WERI-Rb-1 (cell line): ENCODE results near the gene ABCE1.
"Not testable (repeated sequence)": the region's sequence is repeated elsewhere in the genome, so short reads cannot be mapped to it uniquely, and the experiment has no call there.

ENCODE experiments used
- DNase-seq: peaks from one replicate; pipeline ENCODE4 v3.0.0-alpha.2; 2020
- H3K27ac ChIP-seq: fragments of 250-450 bp; sonication (Bioruptor Pico); 2 replicates; pipeline ENCODE4 v1.5.1; 2020; ENCODE audit warnings: mild to moderate bottlenecking, moderate library complexity
- H3K27me3 ChIP-seq: fragments of 250-450 bp; sonication (Bioruptor Pico); 2 replicates; pipeline ENCODE4 v1.5.1; 2021; ENCODE audit warnings: mild to moderate bottlenecking, low read depth, moderate library complexity; ENCODE audit not compliant: insufficient read depth, severe bottlenecking
- H3K36me3 ChIP-seq: fragments of 250-450 bp; sonication (Bioruptor Pico); 2 replicates; pipeline ENCODE4 v1.5.1; 2020; ENCODE audit warnings: mild to moderate bottlenecking, moderate library complexity
- H3K4me3 ChIP-seq: 2 replicates; pipeline ENCODE4 v1.5.1; 2011; ENCODE audit warnings: low read depth, mild to moderate bottlenecking, control low read depth, low read length
- H3K9me3 ChIP-seq: fragments of 250-450 bp; sonication (Bioruptor Pico); 2 replicates; pipeline ENCODE4 v1.5.1; 2021; ENCODE audit warnings: mild to moderate bottlenecking, moderate library complexity; ENCODE audit not compliant: severe bottlenecking
- TF ChIP-seq, protein P1 (sequence below): IDR thresholded peaks from 2 replicates; pipeline ENCODE4 v1.5.1; 2011; ENCODE audit warnings: low read depth, mild to moderate bottlenecking, control low read depth, inconsistent platforms, low read length

Gene ABCE1

DNA sequence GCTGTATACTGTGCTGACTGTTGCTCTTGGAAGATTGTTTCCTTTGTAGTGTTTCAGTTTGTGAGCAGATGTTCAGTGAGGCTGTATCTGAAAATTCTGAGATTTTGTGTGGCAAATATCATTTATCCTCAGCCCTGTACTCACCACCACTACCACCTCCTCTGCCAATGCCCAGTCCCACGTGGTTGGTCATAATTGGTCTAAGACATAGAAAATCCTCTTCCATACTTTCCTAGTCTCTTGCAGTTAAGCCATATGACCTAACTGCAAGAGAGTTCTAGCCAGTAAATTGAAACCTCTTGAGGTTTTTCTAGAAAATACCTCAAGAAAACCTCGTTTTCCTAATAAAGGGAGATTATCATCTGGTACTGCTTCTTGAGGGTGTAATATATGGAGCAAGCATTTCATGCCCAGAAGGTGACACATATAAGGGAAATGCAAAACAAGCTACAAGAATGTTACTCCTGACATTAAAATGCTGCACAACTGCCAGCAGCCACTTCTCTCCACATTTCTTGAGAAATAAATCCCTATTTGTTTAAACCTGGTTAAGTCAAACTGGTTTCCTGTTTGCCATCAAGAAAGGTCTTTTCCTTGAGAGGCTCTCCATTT is 32.8 kb downstream of the ABCE1 start:
- H3K9me3 ChIP-seq = no peaks in the 10 kb centered on the region
- no peaks in the 10 kb centered on the region for H3K27me3 ChIP-seq
- DNase-seq = peak; percentile 28
- peak overlapping the region; percentile 13 for H3K27ac ChIP-seq
- peaks cover 24% of the 10 kb centered on the region for H3K36me3 ChIP-seq
- TF ChIP-seq, protein P1, sequence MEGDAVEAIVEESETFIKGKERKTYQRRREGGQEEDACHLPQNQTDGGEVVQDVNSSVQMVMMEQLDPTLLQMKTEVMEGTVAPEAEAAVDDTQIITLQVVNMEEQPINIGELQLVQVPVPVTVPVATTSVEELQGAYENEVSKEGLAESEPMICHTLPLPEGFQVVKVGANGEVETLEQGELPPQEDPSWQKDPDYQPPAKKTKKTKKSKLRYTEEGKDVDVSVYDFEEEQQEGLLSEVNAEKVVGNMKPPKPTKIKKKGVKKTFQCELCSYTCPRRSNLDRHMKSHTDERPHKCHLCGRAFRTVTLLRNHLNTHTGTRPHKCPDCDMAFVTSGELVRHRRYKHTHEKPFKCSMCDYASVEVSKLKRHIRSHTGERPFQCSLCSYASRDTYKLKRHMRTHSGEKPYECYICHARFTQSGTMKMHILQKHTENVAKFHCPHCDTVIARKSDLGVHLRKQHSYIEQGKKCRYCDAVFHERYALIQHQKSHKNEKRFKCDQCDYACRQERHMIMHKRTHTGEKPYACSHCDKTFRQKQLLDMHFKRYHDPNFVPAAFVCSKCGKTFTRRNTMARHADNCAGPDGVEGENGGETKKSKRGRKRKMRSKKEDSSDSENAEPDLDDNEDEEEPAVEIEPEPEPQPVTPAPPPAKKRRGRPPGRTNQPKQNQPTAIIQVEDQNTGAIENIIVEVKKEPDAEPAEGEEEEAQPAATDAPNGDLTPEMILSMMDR = no peak
- no peak overlapping the region for H3K4me3 ChIP-seq

DNA sequence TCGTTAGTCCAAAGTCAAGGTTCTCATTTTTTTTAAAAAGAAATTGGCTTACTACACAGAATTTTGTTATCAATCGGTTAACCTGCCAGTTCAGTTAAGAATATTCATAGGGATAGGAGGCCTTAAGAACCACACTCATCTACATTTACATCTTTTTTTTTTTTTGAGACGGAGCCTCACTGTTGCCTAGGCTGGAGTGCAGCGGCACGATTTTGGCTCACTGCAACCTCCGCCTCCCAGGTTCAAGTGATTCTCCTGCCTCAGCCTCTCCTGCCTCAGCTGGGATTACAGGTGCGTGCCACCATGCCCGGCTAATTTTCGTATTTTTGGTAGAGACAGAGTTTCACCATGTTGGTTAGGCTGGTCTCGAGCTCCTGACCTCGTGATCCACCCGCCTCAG is 33.7 kb downstream of the ABCE1 start:
- H3K36me3 ChIP-seq = peaks cover 14% of the 10 kb centered on the region
- TF ChIP-seq, protein P1 = no peak
- H3K27me3 ChIP-seq = no peaks in the 10 kb centered on the region
- no peaks in the 10 kb centered on the region for H3K9me3 ChIP-seq
- H3K27ac ChIP-seq = no peak overlapping the region
- no peak for DNase-seq
- no peak overlapping the region for H3K4me3 ChIP-seq

DNA sequence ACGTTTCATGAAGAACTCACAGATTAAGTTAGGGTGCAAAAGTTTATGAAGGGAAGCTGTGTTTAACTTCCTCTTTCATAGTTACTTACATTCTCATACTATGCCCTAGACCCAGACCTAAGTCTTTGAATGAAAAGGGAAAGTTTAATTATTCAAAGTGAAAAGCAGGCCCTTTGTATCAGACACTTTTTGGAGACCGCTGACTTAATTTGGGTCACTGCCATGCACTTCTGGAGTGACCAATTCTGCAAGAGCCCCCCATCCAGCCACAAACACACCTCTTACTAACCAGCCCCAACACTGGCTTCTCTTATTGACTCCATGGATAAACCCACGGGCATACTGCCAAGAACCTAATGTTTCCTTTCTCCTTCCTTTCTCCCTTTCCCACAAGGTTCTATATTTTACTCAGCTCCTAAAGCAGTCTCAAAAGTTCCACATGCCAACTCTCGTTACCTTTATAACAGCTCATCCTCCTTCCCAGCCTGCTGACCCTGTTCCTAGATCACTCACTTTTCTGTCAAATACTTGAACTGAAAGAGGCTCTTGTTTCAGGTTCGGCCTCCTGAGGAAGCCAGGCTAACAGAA is 34.5 kb downstream of the ABCE1 start:
- TF ChIP-seq, protein P1 = no peak
- no peak overlapping the region for H3K27ac ChIP-seq
- H3K9me3 ChIP-seq = no peaks in the 10 kb centered on the region
- peaks cover 11% of the 10 kb centered on the region for H3K36me3 ChIP-seq
- no peak for DNase-seq
- H3K4me3 ChIP-seq = no peak overlapping the region
- no peaks in the 10 kb centered on the region for H3K27me3 ChIP-seq

DNA sequence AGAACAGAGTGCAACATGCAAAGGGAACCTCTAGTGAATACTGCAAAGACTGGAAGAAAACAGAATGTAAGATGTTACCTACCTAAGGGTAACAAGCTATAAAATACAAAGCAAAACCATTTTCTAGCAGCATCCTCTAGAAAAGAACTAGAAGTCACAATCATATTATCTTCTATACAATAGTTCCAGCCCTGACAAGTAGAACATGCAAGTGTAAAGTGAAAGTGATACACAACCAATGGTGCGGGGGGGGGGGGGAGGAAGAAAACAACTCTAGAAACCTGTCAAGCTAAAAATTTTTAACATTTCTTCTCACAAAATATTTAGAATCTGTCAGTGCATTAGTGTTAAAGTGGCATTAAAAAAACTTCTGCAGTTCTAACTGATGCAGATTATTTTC is 38.1 kb downstream of the ABCE1 start:
- H3K27ac ChIP-seq, H3K4me3 ChIP-seq, DNase-seq, H3K27me3 ChIP-seq, H3K9me3 ChIP-seq: not testable (repeated sequence)
- H3K36me3 ChIP-seq = peaks cover 32% of the 10 kb centered on the region

DNA sequence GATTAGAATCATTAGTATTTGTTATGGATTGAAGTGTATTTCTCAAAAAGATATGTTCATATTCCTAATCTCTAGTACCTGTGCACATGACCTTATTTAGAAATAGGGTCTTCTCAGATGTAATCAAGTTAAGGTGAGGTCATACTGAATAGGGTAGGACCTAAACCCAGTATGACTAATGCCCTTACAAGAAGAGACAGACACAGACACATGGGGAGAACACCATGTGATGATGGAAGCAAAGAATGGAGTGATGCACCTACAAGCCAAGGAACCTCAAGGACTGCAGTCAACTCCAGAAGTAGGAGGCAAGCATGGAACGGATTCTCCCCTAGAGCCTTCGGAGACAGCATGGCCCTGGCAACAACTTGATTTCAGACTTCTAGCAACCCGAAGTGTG is 50.9 kb downstream of the ABCE1 start:
- no peak overlapping the region for H3K4me3 ChIP-seq
- no peaks in the 10 kb centered on the region for H3K27me3 ChIP-seq
- TF ChIP-seq, protein P1 = no peak
- DNase-seq = no peak
- peaks cover 87% of the 10 kb centered on the region for H3K36me3 ChIP-seq
- H3K9me3 ChIP-seq = no peaks in the 10 kb centered on the region
- H3K27ac ChIP-seq = no peak overlapping the region

DNA sequence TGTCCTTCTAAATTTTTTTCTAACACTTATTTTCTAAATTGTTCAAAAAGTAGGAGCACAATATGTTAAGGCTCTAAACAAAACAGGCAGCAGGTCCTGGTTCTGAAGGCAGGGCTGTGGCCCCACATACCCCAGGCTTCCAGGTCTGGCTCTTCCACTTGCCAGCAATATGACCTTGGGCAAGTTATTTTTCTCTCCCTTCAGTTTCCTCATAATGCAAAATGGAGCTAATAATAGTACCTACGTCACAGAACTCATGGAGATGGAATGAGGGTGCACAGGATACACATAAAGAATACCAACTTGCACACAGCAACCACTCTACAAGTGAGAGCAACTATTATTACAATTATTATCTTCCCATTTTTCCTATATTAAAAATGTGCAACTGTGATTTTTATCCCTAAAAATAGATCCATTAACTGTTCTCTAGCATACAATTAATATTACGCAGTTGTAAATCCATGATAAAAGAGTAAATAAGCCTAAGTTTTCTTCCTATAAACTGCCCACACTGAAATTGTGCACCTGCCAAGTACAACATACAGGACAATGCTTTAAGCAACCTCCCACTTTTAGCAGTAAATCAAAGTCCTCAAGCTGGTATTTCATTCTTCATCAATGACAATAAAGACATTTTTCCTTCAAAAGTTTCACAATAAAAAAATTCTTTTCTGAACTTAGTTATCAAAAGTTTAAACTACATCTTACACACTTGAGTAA is 55.2 kb downstream of the ABCE1 start:
- H3K9me3 ChIP-seq = no peaks in the 10 kb centered on the region
- no peaks in the 10 kb centered on the region for H3K27me3 ChIP-seq
- H3K4me3 ChIP-seq = no peak overlapping the region
- no peak for DNase-seq
- TF ChIP-seq, protein P1 = no peak
- peaks cover 66% of the 10 kb centered on the region for H3K36me3 ChIP-seq
- no peak overlapping the region for H3K27ac ChIP-seq
